Measurements from ENCODE around the gene IL17RC.

IL17RC gene

GRCh38 chr3:9942934-9943690, 26.2 kb downstream of the IL17RC start:
- no peak for DNase-seq (ENCODE audit: low read depth in 2 of 3, low spot score in 2 of 3)

DNA sequence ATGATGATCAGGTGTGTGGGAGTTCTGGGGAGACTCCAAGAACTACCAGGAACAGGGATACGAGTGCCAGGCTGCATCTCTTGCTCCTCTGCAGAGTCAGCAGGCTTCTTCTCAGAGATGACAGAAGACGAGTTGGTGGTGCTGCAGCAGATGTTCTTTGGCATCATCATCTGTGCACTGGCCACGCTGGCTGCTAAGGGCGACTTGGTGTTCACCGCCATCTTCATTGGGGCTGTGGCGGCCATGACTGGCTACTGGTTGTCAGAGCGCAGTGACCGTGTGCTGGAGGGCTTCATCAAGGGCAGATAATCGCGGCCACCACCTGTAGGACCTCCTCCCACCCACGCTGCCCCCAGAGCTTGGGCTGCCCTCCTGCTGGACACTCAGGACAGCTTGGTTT, 27.4 kb downstream of the IL17RC start:
- DNase-seq (ENCODE audit: low read depth in 2 of 3, low spot score in 2 of 3): no peak

GRCh38 chr3:9945358-9945757, 28.5 kb downstream of the IL17RC start:
- no peak for DNase-seq (ENCODE audit: low read depth in 2 of 3, low spot score in 2 of 3)

- peak; percentile 33 to 77 (median 69) for DNase-seq (ENCODE audit: low read depth in 2 of 3, low spot score in 2 of 3)
Measured at GRCh38 chr3:9946112-9947024, 29.5 kb downstream of the IL17RC start.

DNA sequence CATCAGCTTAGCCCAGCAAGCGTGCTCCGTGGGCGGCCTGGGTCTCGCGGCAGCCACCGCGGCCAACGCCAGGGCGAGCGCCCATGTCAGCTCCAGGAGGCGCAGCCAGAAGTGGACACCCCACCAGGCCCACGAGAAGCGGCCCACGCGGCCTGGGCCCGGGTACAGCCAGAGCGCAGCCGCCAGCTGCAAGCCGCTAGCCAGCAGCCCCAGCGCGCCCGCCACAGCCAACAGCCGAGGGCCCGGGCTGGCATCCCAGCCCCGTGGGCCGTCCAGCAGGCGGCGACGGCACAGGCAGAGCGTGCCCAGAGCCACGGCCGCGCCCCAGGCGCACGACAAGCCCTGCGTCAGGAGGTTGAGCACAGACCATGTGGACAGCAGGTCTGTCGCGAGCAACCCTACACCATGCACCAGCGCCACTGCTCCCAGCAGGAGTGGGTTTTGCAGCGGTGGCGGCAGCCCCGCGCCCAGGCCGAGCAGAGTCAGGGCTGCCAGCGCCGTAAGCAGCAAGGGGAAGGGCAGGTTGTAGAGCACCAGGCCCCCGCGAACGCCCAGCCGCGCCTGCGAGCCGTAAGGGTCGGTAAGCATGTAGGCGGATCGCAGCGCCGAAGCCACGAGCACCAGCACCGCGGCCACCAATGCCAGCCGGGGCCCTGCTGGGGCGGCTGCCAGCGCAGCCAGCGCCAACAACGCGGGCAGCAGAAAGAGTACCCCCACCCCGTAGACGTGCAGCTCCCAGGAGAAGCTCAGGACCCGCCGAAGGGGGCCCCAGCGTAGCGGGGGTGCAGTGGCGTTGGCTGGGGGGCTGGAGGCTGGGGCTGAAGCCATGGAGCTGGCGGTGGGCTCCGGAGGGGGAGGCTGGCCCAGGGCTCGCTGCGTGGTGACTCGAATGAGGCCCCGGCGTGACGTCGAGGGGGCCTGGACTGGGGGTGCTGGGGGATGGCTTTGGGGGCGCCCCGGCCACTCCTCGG, 30.4 kb downstream of the IL17RC start:
- DNase-seq (ENCODE audit: low read depth in 2 of 3, low spot score in 2 of 3): no peak

DNA sequence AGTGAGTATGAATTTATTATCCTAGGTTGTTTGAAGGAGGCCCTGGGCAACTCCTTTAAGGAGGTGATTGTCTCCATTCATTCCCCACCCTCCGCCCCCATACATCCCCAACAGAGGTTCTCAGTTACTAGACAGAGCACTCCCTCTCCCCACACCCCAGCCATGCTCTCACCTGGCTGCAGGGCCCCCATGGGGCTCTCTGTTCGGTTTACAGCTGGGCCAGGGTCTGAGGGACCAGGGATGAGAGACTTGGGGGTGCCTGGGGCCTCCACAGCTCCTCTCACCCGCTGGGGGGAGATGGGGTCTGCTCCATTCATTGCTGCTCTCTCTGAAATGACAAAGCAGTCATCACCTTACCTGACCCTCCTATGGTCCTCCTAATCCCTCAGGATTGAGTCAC, 31.7 kb downstream of the IL17RC start:
- no peak for DNase-seq (ENCODE audit: low read depth in 2 of 3, low spot score in 2 of 3)

- DNase-seq (ENCODE audit: low read depth in 2 of 3, low spot score in 2 of 3): no peak
Measured at GRCh38 chr3:9949115-9949514, 32.2 kb downstream of the IL17RC start.

- no peak for DNase-seq (ENCODE audit: low read depth in 2 of 3, low spot score in 2 of 3)
Measured at GRCh38 chr3:9949626-9950025, 32.7 kb downstream of the IL17RC start.

- DNase-seq (ENCODE audit: low read depth in 2 of 3, low spot score in 2 of 3): no peak
Measured at GRCh38 chr3:9951126-9951525, 34.2 kb downstream of the IL17RC start.

DNA sequence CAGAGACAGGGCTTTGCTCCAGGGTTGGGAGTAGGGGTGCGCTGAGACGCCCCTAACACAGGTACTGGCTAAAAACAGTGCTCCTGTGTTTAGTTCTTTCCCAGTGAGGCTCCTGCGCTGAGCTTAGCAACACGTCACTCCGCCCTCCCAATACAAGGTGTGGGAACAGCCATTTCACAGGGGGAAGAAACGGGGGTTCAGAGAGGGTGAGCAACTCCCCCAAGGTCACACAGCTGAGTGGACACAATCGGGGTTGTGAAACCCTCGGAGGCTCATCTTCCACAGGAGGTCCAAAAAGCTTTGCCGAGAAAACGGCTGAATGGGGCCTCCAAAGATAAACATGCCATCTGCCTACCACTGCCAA, 34.7 kb downstream of the IL17RC start:
- no peak for DNase-seq (ENCODE audit: low read depth in 2 of 3, low spot score in 2 of 3)

- DNase-seq (ENCODE audit: low read depth in 2 of 3, low spot score in 2 of 3): peak in 2 of 3 experiments; percentile 34 to 52
Measured at GRCh38 chr3:9951962-9952805, 35.3 kb downstream of the IL17RC start, which contains the start of gene PRRT3. Gene PRRT3, minus strand, starts transcription at chr3:9952408. Its CDS starts 2,293 bp downstream, at chr3:9950115.

- no peak for DNase-seq (ENCODE audit: low read depth in 2 of 3, low spot score in 2 of 3)
Measured at GRCh38 chr3:9955067-9955502, 38.2 kb downstream of the IL17RC start.

- DNase-seq (ENCODE audit: low read depth in 2 of 3, low spot score in 2 of 3): no peak
Measured at GRCh38 chr3:9955611-9956352, 38.9 kb downstream of the IL17RC start.

- DNase-seq (ENCODE audit: low read depth in 2 of 3, low spot score in 2 of 3): no peak
Measured at GRCh38 chr3:9957214-9957613, 40.3 kb downstream of the IL17RC start.

GRCh38 chr3:9965200-9965875, 48.4 kb downstream of the IL17RC start:
- no peak for DNase-seq (ENCODE audit: low read depth in 2 of 3, low spot score in 2 of 3)

GRCh38 chr3:9966841-9967240, 49.9 kb downstream of the IL17RC start:
- DNase-seq (ENCODE audit: low read depth in 2 of 3, low spot score in 2 of 3): no peak

DNA sequence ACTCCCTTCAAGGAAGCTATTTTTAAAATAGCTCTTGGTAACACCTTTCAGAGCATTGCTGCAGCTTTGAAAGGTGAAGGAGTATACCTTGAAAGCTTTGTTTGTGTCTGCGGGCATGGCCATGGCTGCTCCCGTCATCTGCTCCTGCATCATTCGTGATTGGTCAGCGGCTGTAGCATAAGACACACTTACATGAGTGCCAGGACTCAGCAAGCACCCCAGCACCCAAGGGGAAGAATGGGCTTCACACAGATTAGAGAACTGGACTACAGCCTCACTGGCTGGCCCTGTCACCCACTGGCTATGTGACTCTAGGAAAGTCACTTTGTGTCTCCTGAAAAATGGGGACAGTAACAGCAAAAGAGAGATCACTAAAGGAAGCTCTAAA, 52.7 kb downstream of the IL17RC start:
- DNase-seq (ENCODE audit: low read depth in 2 of 3, low spot score in 2 of 3): no peak

- no peak for DNase-seq (ENCODE audit: low read depth in 2 of 3, low spot score in 2 of 3)
Measured at GRCh38 chr3:9970020-9970652, 53.2 kb downstream of the IL17RC start.
